ENCODE data around the gene SDF2. TPM values are rescaled to one million over a fixed set of nuclear protein-coding genes. Genes with fewer than 3 reads are reported as not detected.

SDF2 gene
- total and polyA plus RNA-seq, 10 of the 15 experiments (the other 5 are each of a cell fraction or from before 2014, with no cell fraction given) = 29.8 to 81.0 (median 41.5) TPM

DNA sequence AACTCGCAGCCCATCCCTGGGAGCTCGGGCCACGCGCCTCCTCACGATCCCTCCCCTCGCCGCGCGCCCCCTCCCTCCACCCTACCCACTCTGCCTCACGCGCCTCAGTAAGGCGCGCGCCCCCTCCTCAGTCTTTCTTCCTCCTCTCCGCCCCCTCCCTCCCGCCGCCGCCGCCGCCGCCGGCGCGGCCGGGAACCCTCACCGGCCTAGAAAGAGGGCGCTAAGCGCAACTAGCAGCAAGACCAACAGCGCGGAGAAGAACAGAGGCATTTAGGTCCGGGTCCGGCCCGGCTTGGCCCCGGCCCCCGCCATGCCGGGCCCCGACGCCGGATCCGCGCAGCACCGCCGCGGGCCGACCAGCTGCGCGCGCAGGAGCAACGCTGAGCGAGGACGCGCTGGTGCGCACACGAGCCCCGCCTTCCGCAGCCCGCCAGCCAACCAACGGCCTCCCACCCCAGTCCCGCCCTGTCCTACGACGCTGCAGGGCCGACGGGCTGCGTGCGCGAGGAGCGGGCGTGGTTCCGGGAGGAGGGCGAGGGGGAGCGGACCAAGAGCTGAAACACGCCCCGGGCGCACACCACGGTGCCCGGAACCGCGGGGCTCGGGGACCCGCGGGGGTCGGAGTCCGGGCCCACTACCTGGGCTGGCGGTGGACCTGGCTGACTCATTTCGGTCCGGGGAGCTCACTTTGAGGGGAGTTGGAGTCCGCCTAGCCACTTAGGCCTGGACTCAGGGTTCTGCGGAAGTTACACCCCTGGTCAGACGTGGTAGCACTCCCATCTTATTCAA is 16.7 kb downstream of the SDF2 start, which contains the start of gene BLTP2 (continued):
- TF ChIP-seq, protein P1, sequence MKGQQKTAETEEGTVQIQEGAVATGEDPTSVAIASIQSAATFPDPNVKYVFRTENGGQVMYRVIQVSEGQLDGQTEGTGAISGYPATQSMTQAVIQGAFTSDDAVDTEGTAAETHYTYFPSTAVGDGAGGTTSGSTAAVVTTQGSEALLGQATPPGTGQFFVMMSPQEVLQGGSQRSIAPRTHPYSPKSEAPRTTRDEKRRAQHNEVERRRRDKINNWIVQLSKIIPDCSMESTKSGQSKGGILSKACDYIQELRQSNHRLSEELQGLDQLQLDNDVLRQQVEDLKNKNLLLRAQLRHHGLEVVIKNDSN (IDR thresholded peaks at IDR 0.05; ENCODE audit: borderline replicate concordance, extremely low read length, insufficient read depth, low read depth, low read length) = no peak
- TF ChIP-seq TCF12 (IDR thresholded peaks at IDR 0.05; ENCODE audit: low read depth, low read length) = no peak
- no peak for TF ChIP-seq TARDBP (IDR thresholded peaks at IDR 0.05; ENCODE audit: borderline replicate concordance)
- TF ChIP-seq SUPT20H (IDR thresholded peaks at IDR 0.05; ENCODE audit: borderline replicate concordance, control insufficient read depth, low read depth, low read length) = no peak
- TF ChIP-seq HCFC1 (IDR thresholded peaks at IDR 0.05; ENCODE audit: low read length) = peak; percentile 66
- 0 out of 2 replicates have a peak, but pooled peaks have one; percentile 43 for TF ChIP-seq TCF3 (IDR thresholded peaks at IDR 0.05; ENCODE audit: borderline replicate concordance, insufficient read depth, low read depth, low read length)
- TF ChIP-seq SREBF2 (IDR thresholded peaks at IDR 0.05; ENCODE audit: low read length) = no peak
- peak; percentile 7 for TF ChIP-seq MEF2B (IDR thresholded peaks at IDR 0.05; ENCODE audit: partially characterized antibody, poor library complexity, severe bottlenecking)
- TF ChIP-seq, protein P2, sequence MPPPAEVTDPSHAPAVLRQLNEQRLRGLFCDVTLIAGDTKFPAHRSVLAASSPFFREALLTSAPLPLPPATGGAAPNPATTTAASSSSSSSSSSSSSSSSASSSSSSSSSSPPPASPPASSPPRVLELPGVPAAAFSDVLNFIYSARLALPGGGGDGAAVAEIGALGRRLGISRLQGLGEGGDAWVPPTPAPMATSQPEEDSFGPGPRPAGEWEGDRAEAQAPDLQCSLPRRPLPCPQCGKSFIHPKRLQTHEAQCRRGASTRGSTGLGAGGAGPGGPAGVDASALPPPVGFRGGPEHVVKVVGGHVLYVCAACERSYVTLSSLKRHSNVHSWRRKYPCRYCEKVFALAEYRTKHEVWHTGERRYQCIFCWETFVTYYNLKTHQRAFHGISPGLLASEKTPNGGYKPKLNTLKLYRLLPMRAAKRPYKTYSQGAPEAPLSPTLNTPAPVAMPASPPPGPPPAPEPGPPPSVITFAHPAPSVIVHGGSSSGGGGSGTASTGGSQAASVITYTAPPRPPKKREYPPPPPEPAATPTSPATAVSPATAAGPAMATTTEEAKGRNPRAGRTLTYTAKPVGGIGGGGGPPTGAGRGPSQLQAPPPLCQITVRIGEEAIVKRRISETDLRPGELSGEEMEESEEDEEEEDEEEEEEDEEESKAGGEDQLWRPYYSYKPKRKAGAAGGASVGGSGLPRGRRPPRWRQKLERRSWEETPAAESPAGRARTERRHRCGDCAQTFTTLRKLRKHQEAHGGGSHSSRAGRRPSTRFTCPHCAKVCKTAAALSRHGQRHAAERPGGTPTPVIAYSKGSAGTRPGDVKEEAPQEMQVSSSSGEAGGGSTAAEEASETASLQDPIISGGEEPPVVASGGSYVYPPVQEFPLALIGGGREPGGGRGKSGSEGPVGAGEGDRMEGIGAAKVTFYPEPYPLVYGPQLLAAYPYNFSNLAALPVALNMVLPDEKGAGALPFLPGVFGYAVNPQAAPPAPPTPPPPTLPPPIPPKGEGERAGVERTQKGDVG (CRISPR knock-in tag; IDR thresholded peaks at IDR 0.05) = no peak
- TF ChIP-seq NKRF (conservative IDR thresholded peaks at IDR 0.05) = no peak; the same call in 1 of the 2 replicates
- peak; percentile 76 for TF ChIP-seq IKZF1 (conservative IDR thresholded peaks at IDR 0.05)
- TF ChIP-seq CBFB (IDR thresholded peaks at IDR 0.05; ENCODE audit: low read depth) = 0 out of 2 replicates have a peak, but pooled peaks have one; percentile 42
- no peak for TF ChIP-seq FOXM1 (IDR thresholded peaks at IDR 0.05; ENCODE audit: low read depth, low read length)
- TF ChIP-seq ZNF384 (IDR thresholded peaks at IDR 0.05; ENCODE audit: borderline replicate concordance, low read depth, low read length) = no peak
- peak; percentile 73 for TF ChIP-seq MXI1 (IDR thresholded peaks at IDR 0.05; ENCODE audit: low read depth, low read length)
- TF ChIP-seq NFXL1 (IDR thresholded peaks at IDR 0.05; ENCODE audit: borderline replicate concordance) = no peak
- TF ChIP-seq CEBPB (IDR thresholded peaks at IDR 0.05; ENCODE audit: borderline replicate concordance in 1 of 2, low read depth in 2 of 2, low read length in 2 of 2) = no peak
- TF ChIP-seq POLR2A (IDR thresholded peaks at IDR 0.05; ENCODE audit: low read depth, low read length) = peak; percentile 86
- no peak for TF ChIP-seq STAT3 (IDR thresholded peaks at IDR 0.05; ENCODE audit: low read depth, low read length)
- TF ChIP-seq SPI1 (IDR thresholded peaks at IDR 0.05; ENCODE audit: borderline replicate concordance, insufficient read depth, low read depth, low read length) = no peak
- TF ChIP-seq, protein P3, sequence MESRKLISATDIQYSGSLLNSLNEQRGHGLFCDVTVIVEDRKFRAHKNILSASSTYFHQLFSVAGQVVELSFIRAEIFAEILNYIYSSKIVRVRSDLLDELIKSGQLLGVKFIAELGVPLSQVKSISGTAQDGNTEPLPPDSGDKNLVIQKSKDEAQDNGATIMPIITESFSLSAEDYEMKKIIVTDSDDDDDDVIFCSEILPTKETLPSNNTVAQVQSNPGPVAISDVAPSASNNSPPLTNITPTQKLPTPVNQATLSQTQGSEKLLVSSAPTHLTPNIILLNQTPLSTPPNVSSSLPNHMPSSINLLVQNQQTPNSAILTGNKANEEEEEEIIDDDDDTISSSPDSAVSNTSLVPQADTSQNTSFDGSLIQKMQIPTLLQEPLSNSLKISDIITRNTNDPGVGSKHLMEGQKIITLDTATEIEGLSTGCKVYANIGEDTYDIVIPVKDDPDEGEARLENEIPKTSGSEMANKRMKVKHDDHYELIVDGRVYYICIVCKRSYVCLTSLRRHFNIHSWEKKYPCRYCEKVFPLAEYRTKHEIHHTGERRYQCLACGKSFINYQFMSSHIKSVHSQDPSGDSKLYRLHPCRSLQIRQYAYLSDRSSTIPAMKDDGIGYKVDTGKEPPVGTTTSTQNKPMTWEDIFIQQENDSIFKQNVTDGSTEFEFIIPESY (IDR thresholded peaks at IDR 0.05) = no peak
- TF ChIP-seq POU2F2 (IDR thresholded peaks at IDR 0.05; ENCODE audit: borderline replicate concordance, low read depth, low read length) = 0 out of 3 replicates have a peak, but pooled peaks have one; percentile 26

Data from GM12878 (cell line).